A549 (cell line): ENCODE measurements around the gene KIAA1755. TPM values are rescaled to one million over a fixed set of nuclear protein-coding genes. Genes with fewer than 3 reads are reported as not detected.

ENCODE experiments used
- ATAC-seq, 2 experiments: fragments of 200-7000 bp in 1 of 2; fragments of >200 bp in 1 of 2; cut with Nextera tagmentation in 1 of 2; cut with Tn5 transposase in 1 of 2; 3 replicates each; pipeline versions ENCODE4 v1.8.0 to v1.9.1; 2018 to 2020; ENCODE audit warnings: mild to moderate bottlenecking in 1 of 2, moderate library complexity in 1 of 2
- CTCF ChIA-PET: fragments of 300-600 bp; sonication (Branson Sonifier 250); formaldehyde crosslinking; extraction: SDS; loops from one replicate; lab custom pipeline; 2021; ENCODE audit warnings: antibody characterized with exemption, inconsistent platforms; lab: Yijun Ruan, JAX
- POLR2A ChIA-PET: fragments of 350-600 bp; formaldehyde crosslinking; extraction: SDS; loops from one replicate; lab custom pipeline; 2021; ENCODE audit warnings: antibody characterized with exemption, inconsistent platforms; lab: Yijun Ruan, JAX
- DNase-seq, 2 experiments: peaks; one replicate each; pipeline versions ENCODE4 v3.0.0 to v3.0.0-alpha.2; 2011 to 2016; ENCODE audit warnings: low read depth in 1 of 2, low spot score in 1 of 2
- FAIRE-seq: peaks from 2 replicates; lab custom pipeline; 2011; peaks lifted over from hg19 to GRCh38; lab: Jason Lieb, UNC
- H3K27ac ChIP-seq, 2 experiments: fragments of >200 bp; sonication (Bioruptor Twin); formaldehyde crosslinking; 3 replicates each; pipeline ENCODE4 v1.5.1; 2016 to 2017
- H3K4me1 ChIP-seq: fragments of >200 bp; sonication (Bioruptor Twin); formaldehyde crosslinking; 3 replicates; pipeline ENCODE4 v1.6.1; 2016
- H3K4me2 ChIP-seq: fragments of >200 bp; sonication (Bioruptor Twin); formaldehyde crosslinking; 3 replicates; pipeline ENCODE4 v1.6.1; 2016
- H3K4me3 ChIP-seq: fragments of >200 bp; sonication (Bioruptor Twin); formaldehyde crosslinking; 3 replicates; pipeline ENCODE4 v1.5.1; 2016
- H3K9me3 ChIP-seq: fragments of >200 bp; sonication (Bioruptor Twin); formaldehyde crosslinking; 3 replicates; pipeline ENCODE4 v1.6.1; 2016
- BHLHE40 ChIP-seq: IDR thresholded peaks from 2 replicates; pipeline ENCODE4 v1.6.1; 2012; ENCODE audit warnings: low read depth, low read length, inconsistent platforms
- CBX2 ChIP-seq: fragments of 200-600 bp; sonication (generic); IDR thresholded peaks from 2 replicates; pipeline ENCODE4 v1.6.1; 2016; ENCODE audit warnings: low read depth, mild to moderate bottlenecking, borderline replicate concordance
- CBX8 ChIP-seq: fragments of 200-600 bp; sonication (generic); IDR thresholded peaks from 2 replicates; pipeline ENCODE4 v1.6.1; 2016
- EHMT2 ChIP-seq: fragments of 200-600 bp; sonication (generic); IDR thresholded peaks from 2 replicates; pipeline ENCODE4 v1.6.1; 2016; ENCODE audit warnings: antibody characterized with exemption, low read depth, mild to moderate bottlenecking, moderate library complexity
- ESRRA ChIP-seq: fragments of 150-350 bp; IDR thresholded peaks from 2 replicates; pipeline ENCODE4 v1.6.1; 2014; ENCODE audit warnings: mild to moderate bottlenecking, low read length, borderline replicate concordance
- HEYL ChIP-seq: fragments of 250-450 bp; sonication (Bioruptor Pico); IDR thresholded peaks from 2 replicates; pipeline ENCODE4 v1.8.0; 2021; ENCODE audit warnings: mild to moderate bottlenecking, moderate library complexity
- HOXA7 ChIP-seq: fragments of 250-450 bp; sonication (Bioruptor Pico); IDR thresholded peaks from 2 replicates; pipeline ENCODE4 v1.5.0; 2020; ENCODE audit warnings: mild to moderate bottlenecking, moderate library complexity
- HOXB13 ChIP-seq: fragments of 250-450 bp; sonication (Bioruptor Pico); IDR thresholded peaks from 2 replicates; pipeline ENCODE4 v1.5.0; 2020; ENCODE audit warnings: low read depth, mild to moderate bottlenecking, moderate library complexity
- HOXB5 ChIP-seq: fragments of 250-450 bp; sonication (Bioruptor Pico); IDR thresholded peaks from 2 replicates; pipeline ENCODE4 v1.5.0; 2020; ENCODE audit warnings: mild to moderate bottlenecking, moderate library complexity
- JUN ChIP-seq, 2 experiments: fragments of >200 bp; sonication (Bioruptor Twin); formaldehyde crosslinking; IDR thresholded peaks; 2 replicates in 1 of 2; 3 replicates in 1 of 2; pipeline ENCODE4 v1.6.1; 2016 to 2017
- KDM1A ChIP-seq: fragments of 200-600 bp; sonication (generic); IDR thresholded peaks from 2 replicates; pipeline ENCODE4 v1.6.1; 2016; ENCODE audit warnings: low read depth, mild to moderate bottlenecking
- KDM5A ChIP-seq: fragments of 200-600 bp; sonication (generic); IDR thresholded peaks from 2 replicates; pipeline ENCODE4 v1.6.1; 2016; ENCODE audit warnings: antibody characterized with exemption, mild to moderate bottlenecking
- MAFK ChIP-seq: fragments of 450-650 bp; IDR thresholded peaks from 2 replicates; pipeline ENCODE4 v1.6.1; 2014; ENCODE audit not compliant: partially characterized antibody
- MYC ChIP-seq: IDR thresholded peaks from 2 replicates; pipeline ENCODE4 v1.6.1; 2012; ENCODE audit warnings: mild to moderate bottlenecking, inconsistent platforms, low read length, improper control_type of control experiment, borderline replicate concordance
- NFE2L2 ChIP-seq: fragments of 150-350 bp; conservative IDR thresholded peaks from 2 replicates; pipeline ENCODE4 v1.6.1; 2014; ENCODE audit warnings: low read length
- PHF8 ChIP-seq: fragments of 200-600 bp; sonication (generic); IDR thresholded peaks from 2 replicates; pipeline ENCODE4 v1.6.1; 2016; ENCODE audit warnings: low read depth, mild to moderate bottlenecking, antibody characterized with exemption, moderate library complexity, borderline replicate concordance
- POLR2A ChIP-seq: IDR thresholded peaks from 2 replicates; pipeline ENCODE4 v1.6.1; 2012; ENCODE audit warnings: mild to moderate bottlenecking, low read length
- POLR2AphosphoS2 ChIP-seq: conservative IDR thresholded peaks from 2 replicates; pipeline ENCODE4 v1.6.1; 2012; ENCODE audit warnings: low read length, improper control_type of control experiment, inconsistent platforms
- RAD21 ChIP-seq, 2 experiments: fragments of >200 bp in 1 of 2; sonication (Bioruptor Twin) in 1 of 2; formaldehyde crosslinking in 1 of 2; IDR thresholded peaks in 1 of 2; conservative IDR thresholded peaks in 1 of 2; 2 replicates in 1 of 2; 3 replicates in 1 of 2; pipeline ENCODE4 v1.6.1; 2012 to 2018; ENCODE audit warnings: inconsistent platforms in 1 of 2
- RFX5 ChIP-seq: fragments of 450-650 bp; IDR thresholded peaks from 2 replicates; pipeline ENCODE4 v1.7.1; 2014; ENCODE audit warnings: antibody characterized with exemption, mild to moderate bottlenecking, moderate library complexity
- RNF2 ChIP-seq: fragments of 200-600 bp; sonication (generic); IDR thresholded peaks from 2 replicates; pipeline ENCODE4 v1.6.1; 2016; ENCODE audit warnings: low read depth, mild to moderate bottlenecking, antibody characterized with exemption, moderate library complexity, borderline replicate concordance
- SMC3 ChIP-seq: fragments of >200 bp; sonication (Bioruptor Twin); formaldehyde crosslinking; IDR thresholded peaks from 3 replicates; pipeline ENCODE4 v1.6.1; 2018; ENCODE audit warnings: inconsistent platforms
- SREBF2 ChIP-seq: fragments of 450-650 bp; IDR thresholded peaks from 2 replicates; pipeline ENCODE4 v1.6.1; 2014; ENCODE audit warnings: mild to moderate bottlenecking, moderate library complexity
- TP53 ChIP-seq: fragments of 250-450 bp; sonication (Bioruptor Pico); IDR thresholded peaks from 2 replicates; pipeline ENCODE4 v1.5.0; 2021; ENCODE audit warnings: mild to moderate bottlenecking, moderate library complexity
- ZFP36 ChIP-seq: fragments of 450-650 bp; IDR thresholded peaks from 2 replicates; pipeline ENCODE4 v1.6.1; 2014; ENCODE audit warnings: borderline replicate concordance; ENCODE audit not compliant: partially characterized antibody
- ZNF302 ChIP-seq: fragments of 250-450 bp; sonication (Bioruptor Pico); IDR thresholded peaks from 2 replicates; pipeline ENCODE4 v1.9.0; 2021; ENCODE audit warnings: inconsistent platforms, mild to moderate bottlenecking, moderate library complexity
- ZSCAN20 ChIP-seq: fragments of 250-450 bp; sonication (Bioruptor Pico); IDR thresholded peaks from 2 replicates; pipeline ENCODE4 v1.8.0; 2022; ENCODE audit warnings: mild to moderate bottlenecking, moderate library complexity
- WGBS: methylation state at CpG from one replicate; pipeline ENCODE4 v1.1.6; 2017; ENCODE audit errors: missing lambda C conversion rate; 5-methylcytosine and 5-hydroxymethylcytosine counted together
- polyA plus RNA-seq, 4 experiments: library from polyadenylated mRNA; depleted of rRNA in 3 of 4; stranded (reverse); fragments of >200 nt; fragmentation: RNase III in 1 of 4; extraction: RNeasy Plus Mini Kit Qiagen cat#74134 plus additional on column Dnase treatment in 1 of 4; gene quantifications; 2 replicates in 3 of 4; 3 replicates in 1 of 4; pipeline ENCODE4 v1.2.3, GENCODE V29; 2011 to 2017
- TF ChIP-seq, protein P1 (sequence below): fragments of >200 bp; sonication (Bioruptor Twin); formaldehyde crosslinking; IDR thresholded peaks from 3 replicates; pipeline ENCODE4 v1.5.1; 2016
- TF ChIP-seq, protein P2 (sequence below): IDR thresholded peaks from 2 replicates; pipeline ENCODE4 v1.6.1; 2012
- TF ChIP-seq, protein P3 (sequence below): fragments of 150-350 bp; IDR thresholded peaks from 2 replicates; pipeline ENCODE4 v1.6.1; 2014; ENCODE audit warnings: low read depth, mild to moderate bottlenecking, low read length
- TF ChIP-seq, protein P4 (sequence below): IDR thresholded peaks from 2 replicates; pipeline ENCODE4 v1.6.1; 2012
- TF ChIP-seq, protein P5 (sequence below): fragments of >200 bp; sonication (Bioruptor Twin); formaldehyde crosslinking; IDR thresholded peaks from 3 replicates; pipeline ENCODE4 v1.6.1; 2016

The KIAA1755 gene
- polyA plus RNA-seq, 2 of the 4 experiments (the other 2 are of a cell fraction): 0.04 to 0.21 TPM

DNA sequence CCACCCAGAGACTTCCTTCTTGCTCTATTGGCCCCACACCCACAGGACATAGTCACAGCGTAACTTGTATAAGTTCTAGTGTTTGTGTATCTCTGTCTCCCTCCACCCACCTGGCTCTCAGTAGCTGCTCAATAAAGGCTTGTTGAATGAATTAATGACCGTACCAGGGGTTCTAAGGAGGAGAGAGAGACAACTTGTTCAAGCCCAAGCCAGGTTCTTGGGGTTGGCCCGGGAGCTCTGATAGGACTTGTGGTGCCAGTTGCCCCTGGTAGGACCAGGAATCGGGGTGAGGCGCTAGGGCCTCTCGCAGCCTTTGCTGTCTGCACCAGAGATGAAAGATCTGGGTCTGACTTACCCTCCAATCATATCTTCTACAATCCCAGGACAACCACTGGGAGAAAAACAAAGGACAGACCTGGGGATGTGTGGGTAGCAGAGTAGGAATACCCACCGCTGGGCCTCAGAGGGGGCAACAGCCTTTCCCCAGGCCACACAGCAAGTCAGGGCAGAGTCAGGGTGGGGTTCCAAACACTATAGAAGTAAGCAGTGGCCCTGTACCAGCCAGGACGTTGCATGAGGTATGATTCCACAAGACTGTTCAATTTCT is 90.2 kb downstream of the KIAA1755 start:
- DNase-seq (no peak), ATAC-seq (no peak), FAIRE-seq (no peak)
- Histone ChIP-seq H3K4me2 (peak overlapping the region; percentile 62; the same call in 2 of the 3 replicates), H3K4me3 (no peak overlapping the region), H3K27ac (peak overlapping the region; percentile 91 to 93), H3K4me1 (peaks cover 89% of the 10 kb centered on the region), H3K9me3 (no peaks in the 10 kb centered on the region)
- ChIA-PET CTCF (interaction anchor here (1.7 to 32.6 kb wide), 4 partner anchors 26 to 110 kb away, joined by 4 to 818 read pairs (median 94); no protein-coding TSS in a partner anchor), POLR2A (no interaction called here)
- TF ChIP-seq HEYL (no peak), ZSCAN20 (CRISPR knock-in tag) (no peak), KDM5A (no peak), SMC3 (no peak), PHF8 (no peak), BHLHE40 (no peak), RFX5 (no peak), MYC (no peak), HOXB5 (CRISPR knock-in tag) (no peak), ESRRA (no peak), RNF2 (no peak), TP53 (CRISPR knock-in tag) (no peak), NFE2L2 (no peak), RAD21 (conservative IDR thresholded peaks at IDR 0.05 in 1 of 2, IDR thresholded peaks at IDR 0.05 in 1 of 2) (no peak)
- TF ChIP-seq, protein P1, sequence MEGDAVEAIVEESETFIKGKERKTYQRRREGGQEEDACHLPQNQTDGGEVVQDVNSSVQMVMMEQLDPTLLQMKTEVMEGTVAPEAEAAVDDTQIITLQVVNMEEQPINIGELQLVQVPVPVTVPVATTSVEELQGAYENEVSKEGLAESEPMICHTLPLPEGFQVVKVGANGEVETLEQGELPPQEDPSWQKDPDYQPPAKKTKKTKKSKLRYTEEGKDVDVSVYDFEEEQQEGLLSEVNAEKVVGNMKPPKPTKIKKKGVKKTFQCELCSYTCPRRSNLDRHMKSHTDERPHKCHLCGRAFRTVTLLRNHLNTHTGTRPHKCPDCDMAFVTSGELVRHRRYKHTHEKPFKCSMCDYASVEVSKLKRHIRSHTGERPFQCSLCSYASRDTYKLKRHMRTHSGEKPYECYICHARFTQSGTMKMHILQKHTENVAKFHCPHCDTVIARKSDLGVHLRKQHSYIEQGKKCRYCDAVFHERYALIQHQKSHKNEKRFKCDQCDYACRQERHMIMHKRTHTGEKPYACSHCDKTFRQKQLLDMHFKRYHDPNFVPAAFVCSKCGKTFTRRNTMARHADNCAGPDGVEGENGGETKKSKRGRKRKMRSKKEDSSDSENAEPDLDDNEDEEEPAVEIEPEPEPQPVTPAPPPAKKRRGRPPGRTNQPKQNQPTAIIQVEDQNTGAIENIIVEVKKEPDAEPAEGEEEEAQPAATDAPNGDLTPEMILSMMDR: no peak
- TF ChIP-seq, protein P2, sequence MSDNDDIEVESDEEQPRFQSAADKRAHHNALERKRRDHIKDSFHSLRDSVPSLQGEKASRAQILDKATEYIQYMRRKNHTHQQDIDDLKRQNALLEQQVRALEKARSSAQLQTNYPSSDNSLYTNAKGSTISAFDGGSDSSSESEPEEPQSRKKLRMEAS: no peak
- TF ChIP-seq, protein P3, sequence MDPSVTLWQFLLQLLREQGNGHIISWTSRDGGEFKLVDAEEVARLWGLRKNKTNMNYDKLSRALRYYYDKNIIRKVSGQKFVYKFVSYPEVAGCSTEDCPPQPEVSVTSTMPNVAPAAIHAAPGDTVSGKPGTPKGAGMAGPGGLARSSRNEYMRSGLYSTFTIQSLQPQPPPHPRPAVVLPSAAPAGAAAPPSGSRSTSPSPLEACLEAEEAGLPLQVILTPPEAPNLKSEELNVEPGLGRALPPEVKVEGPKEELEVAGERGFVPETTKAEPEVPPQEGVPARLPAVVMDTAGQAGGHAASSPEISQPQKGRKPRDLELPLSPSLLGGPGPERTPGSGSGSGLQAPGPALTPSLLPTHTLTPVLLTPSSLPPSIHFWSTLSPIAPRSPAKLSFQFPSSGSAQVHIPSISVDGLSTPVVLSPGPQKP: no peak
- TF ChIP-seq, protein P4, sequence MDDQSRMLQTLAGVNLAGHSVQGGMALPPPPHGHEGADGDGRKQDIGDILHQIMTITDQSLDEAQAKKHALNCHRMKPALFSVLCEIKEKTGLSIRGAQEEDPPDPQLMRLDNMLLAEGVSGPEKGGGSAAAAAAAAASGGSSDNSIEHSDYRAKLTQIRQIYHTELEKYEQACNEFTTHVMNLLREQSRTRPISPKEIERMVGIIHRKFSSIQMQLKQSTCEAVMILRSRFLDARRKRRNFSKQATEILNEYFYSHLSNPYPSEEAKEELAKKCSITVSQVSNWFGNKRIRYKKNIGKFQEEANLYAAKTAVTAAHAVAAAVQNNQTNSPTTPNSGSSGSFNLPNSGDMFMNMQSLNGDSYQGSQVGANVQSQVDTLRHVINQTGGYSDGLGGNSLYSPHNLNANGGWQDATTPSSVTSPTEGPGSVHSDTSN: no peak
- 85% methylated on average over 8 of the region's 8 CpGs for WGBS

DNA sequence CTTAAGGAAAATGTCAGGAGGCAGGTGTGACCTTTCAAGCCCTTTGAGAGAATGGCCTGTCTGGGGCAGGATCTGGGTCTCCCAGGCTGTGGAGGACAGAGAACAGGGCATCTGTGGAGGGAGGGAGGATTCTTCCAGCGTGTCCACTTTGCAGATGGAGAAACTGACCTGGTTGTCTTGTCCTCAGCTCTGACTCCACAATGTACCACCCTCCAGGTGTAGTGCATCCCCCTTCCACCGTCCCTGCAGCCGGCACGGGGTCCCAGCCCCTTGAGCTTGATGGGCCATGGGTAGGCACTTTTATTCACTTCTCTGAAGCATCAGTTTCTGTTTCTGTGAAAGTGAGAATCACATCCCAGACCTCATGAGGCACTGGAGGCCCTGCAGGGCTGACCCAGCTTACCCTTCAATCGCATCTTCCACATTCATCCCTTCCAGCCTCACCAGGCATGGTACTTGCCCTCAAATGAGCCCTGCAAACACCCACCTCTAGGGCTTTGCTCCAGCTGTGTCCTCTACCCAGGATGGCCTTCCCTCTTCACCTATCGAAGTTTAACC is 90.8 kb downstream of the KIAA1755 start:
- H3K4me1 ChIP-seq: peaks cover 89% of the 10 kb centered on the region
- ATAC-seq (no peak), DNase-seq (no peak), FAIRE-seq (no peak)
- H3K4me3 ChIP-seq: no peak overlapping the region
- 88% methylated on average over 6 of the region's 6 CpGs for WGBS
- CTCF ChIA-PET: interaction anchor here (0.7 to 32.6 kb wide), 6 partner anchors 10 to 121 kb away, joined by 3 to 818 read pairs (median 6); no protein-coding TSS in a partner anchor
- H3K27ac ChIP-seq: peak overlapping the region; percentile 91 to 93
- POLR2A ChIA-PET: interaction anchor here (2.3 kb wide), 1 partner anchor 48 kb away, joined by 8 read pairs; no protein-coding TSS in a partner anchor
- H3K4me2 ChIP-seq: peak overlapping the region; percentile 62
- no peaks in the 10 kb centered on the region for H3K9me3 ChIP-seq
- no peak for TF ChIP-seq ZFP36
- no peak for TF ChIP-seq JUN (IDR thresholded peaks at IDR 0.05)
- TF ChIP-seq BHLHE40: no peak
- TF ChIP-seq POLR2A: no peak
- no peak for TF ChIP-seq POLR2AphosphoS2
- no peak for TF ChIP-seq CBX2
- TF ChIP-seq EHMT2: no peak
- TF ChIP-seq RFX5: no peak
- TF ChIP-seq, protein P5, sequence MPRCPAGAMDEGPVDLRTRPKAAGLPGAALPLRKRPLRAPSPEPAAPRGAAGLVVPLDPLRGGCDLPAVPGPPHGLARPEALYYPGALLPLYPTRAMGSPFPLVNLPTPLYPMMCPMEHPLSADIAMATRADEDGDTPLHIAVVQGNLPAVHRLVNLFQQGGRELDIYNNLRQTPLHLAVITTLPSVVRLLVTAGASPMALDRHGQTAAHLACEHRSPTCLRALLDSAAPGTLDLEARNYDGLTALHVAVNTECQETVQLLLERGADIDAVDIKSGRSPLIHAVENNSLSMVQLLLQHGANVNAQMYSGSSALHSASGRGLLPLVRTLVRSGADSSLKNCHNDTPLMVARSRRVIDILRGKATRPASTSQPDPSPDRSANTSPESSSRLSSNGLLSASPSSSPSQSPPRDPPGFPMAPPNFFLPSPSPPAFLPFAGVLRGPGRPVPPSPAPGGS: no peak
- TF ChIP-seq HOXA7: no peak
- no peak for TF ChIP-seq KDM1A
- TF ChIP-seq, protein P2: no peak
- TF ChIP-seq CBX8: no peak
- TF ChIP-seq SREBF2: no peak
- no peak for TF ChIP-seq ZNF302 (CRISPR knock-in tag)
- no peak for TF ChIP-seq KDM5A
- TF ChIP-seq HOXB13 (CRISPR knock-in tag): no peak
- TF ChIP-seq MAFK: no peak
